Pancreas (tissue), 10 donors: ENCODE data around the gene ZNF462. TPM values are rescaled to one million over a fixed set of nuclear protein-coding genes. Genes with fewer than 3 reads are reported as not detected.
A peak's percentile ranks its signal among the peaks of the same experiment; 100 is the strongest.

Experiments used
- ATAC-seq, 4 donors: fragments of 200-7000 bp; cut with Tn5 transposase; one replicate each; pipeline versions ENCODE4 v1.8.0 to v1.9.1; 2020; ENCODE audit warnings: mild to moderate bottlenecking in 4 of 4, moderate library complexity in 4 of 4
- DNase-seq, 6 donors: peaks; one replicate each; pipeline ENCODE4 v3.0.0-alpha.2; 2020
- FAIRE-seq: peaks from 2 replicates; lab custom pipeline; 2012; peaks lifted over from hg19 to GRCh38; lab: Jason Lieb, UNC
- H3K27ac ChIP-seq, 4 donors: fragments of 200-600 bp; sonication (generic); 1 replicate in 3 of 4; 2 replicates in 1 of 4; pipeline versions ENCODE4 v1.5.0 to v1.8.0; 2020
- H3K27me3 ChIP-seq, 4 donors: fragments of 200-600 bp; one replicate each; pipeline ENCODE4 v1.8.0; 2021
- H3K36me3 ChIP-seq, 3 donors: fragments of 200-600 bp; sonication (generic) in 1 of 3; one replicate each; pipeline versions ENCODE4 v1.5.0 to v1.8.0; 2020 to 2021
- H3K4me1 ChIP-seq, 3 donors: fragments of 200-600 bp; one replicate each; pipeline ENCODE4 v1.8.0; 2021
- H3K4me3 ChIP-seq, 4 donors: fragments of 200-600 bp; sonication (generic) in 2 of 4; one replicate each; pipeline versions ENCODE4 v1.5.0 to v1.8.0; 2020 to 2021
- H3K9me3 ChIP-seq, 4 donors: fragments of 200-600 bp; one replicate each; pipeline ENCODE4 v1.8.0; 2021
- WGBS, 2 donors: extraction: QIAGEN DNeasy Blood & Tissue Kit; methylation state at CpG; one replicate each; pipeline ENCODE4 v1.1.7; 2013; 5-methylcytosine and 5-hydroxymethylcytosine counted together
- intact Hi-C, 3 donors: fragments of 100-400 bp; cut with DNase I; formaldehyde crosslinking; loops; one replicate each; pipeline versions ENCODE4 v1.11.1 to v1.14.2; 2022
- polyA plus RNA-seq, 2 donors: library from polyadenylated mRNA; stranded (reverse); fragments of 200-250 nt; gene quantifications; one replicate each; pipeline ENCODE4 v1.2.3, GENCODE V29; 2013
- total RNA-seq, 6 donors: library from RNA; stranded (reverse); fragmentation: NEBNext Ultra II Directional in 4 of 6; extraction: Animal tissue kit (Norgen Biotek cat#: 25700) in 4 of 6; gene quantifications; one replicate each; pipeline versions ENCODE4 v1.2.1 to v1.2.4, GENCODE V29; 2021 to 2023
- TF ChIP-seq, protein P1 (sequence below), 4 donors: fragments of 200-600 bp; sonication (generic) in 3 of 4; IDR thresholded peaks; one replicate each; pipeline versions ENCODE4 v1.5.0 to v1.8.0; 2021; ENCODE audit warnings: antibody characterized with exemption in 4 of 4
- donor health status: healthy with polysubstance abuse.
- donor health status: DM: no; HTN: no; CAD: no; lungs with moderate emphysema.
- donor health status: DM: no; HTN: no; CAD: no.
- donor health status: control.
- donor health status: control.
- donor health status: Bipolar disorder and iron deficiency.
- donor health status: DM: yes; HTN: yes; CAD: no.
- donor health status: DM: no; HTN: no; CAD: no.
- donor health status: DM: no; HTN: no; CAD: no.
- donor health status: DM: yes; HTN: yes; CAD: no.

The ZNF462 gene
- total and polyA plus RNA-seq, 8 donors: 1.6 to 12.6 (median 3.7) TPM

DNA sequence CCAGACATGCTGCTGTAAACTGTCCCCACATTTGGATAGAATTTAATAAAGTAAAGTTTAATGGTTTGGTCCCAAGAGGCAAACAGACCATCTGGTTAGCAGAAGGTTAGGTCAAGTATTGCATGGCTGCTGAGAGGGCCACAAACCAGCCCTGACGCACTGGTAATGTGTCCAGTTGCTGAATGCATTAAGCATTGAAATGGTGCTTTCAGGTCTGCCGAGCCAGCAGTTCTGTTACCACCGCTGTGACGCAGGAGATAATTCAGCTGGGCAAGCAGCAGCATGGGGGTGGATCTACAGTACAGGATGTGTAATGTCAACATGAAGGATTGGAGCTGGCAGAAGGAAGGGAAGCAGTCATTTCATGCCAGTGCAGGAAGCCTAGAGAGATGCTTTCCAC is 16.0 kb downstream of the ZNF462 start:
- intact Hi-C loops: no loop called here
- Histone ChIP-seq H3K4me3 (no peak overlapping the region), H3K9me3 (no peaks in the 10 kb centered on the region), H3K4me1 (no peaks in the 10 kb centered on the region), H3K27me3 (no peaks in the 10 kb centered on the region), H3K27ac (peak overlapping the region in 1 of 4 donors; percentile 14), H3K36me3 (no peaks in the 10 kb centered on the region)
- WGBS, 2 donors: 34 to 40% methylated on average over 4 of the region's 4 CpGs
- FAIRE-seq: no peak
- peak in 3 of 6 donors; percentile 31 to 40 (median 38) for DNase-seq
- ATAC-seq: peak in 3 of 4 donors; percentile 83 to 88 (median 86)
- TF ChIP-seq, protein P1, sequence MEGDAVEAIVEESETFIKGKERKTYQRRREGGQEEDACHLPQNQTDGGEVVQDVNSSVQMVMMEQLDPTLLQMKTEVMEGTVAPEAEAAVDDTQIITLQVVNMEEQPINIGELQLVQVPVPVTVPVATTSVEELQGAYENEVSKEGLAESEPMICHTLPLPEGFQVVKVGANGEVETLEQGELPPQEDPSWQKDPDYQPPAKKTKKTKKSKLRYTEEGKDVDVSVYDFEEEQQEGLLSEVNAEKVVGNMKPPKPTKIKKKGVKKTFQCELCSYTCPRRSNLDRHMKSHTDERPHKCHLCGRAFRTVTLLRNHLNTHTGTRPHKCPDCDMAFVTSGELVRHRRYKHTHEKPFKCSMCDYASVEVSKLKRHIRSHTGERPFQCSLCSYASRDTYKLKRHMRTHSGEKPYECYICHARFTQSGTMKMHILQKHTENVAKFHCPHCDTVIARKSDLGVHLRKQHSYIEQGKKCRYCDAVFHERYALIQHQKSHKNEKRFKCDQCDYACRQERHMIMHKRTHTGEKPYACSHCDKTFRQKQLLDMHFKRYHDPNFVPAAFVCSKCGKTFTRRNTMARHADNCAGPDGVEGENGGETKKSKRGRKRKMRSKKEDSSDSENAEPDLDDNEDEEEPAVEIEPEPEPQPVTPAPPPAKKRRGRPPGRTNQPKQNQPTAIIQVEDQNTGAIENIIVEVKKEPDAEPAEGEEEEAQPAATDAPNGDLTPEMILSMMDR (IDR thresholded peaks at IDR 0.05): no peak

DNA sequence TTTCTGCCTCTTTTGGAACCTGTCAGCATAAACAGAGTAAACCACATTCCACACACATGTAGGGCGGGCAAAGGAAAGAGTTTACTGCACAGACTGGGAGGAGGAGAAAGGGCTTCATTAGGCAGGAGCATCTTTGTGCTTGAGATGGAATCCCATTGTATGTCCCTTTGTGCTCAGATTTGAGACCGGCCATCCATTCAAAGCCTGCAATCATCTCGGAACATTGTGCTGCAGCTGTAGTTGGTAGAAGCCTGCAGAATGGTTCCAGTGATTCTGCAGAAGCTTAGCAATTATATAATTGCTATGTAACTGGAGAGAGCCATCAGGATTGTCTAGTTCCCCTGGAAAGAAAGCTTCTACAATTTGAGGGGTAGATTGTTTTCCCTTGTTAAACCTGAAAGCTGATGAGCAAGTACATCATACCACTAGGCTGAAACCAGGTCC is 16.5 kb downstream of the ZNF462 start:
- Histone ChIP-seq H3K4me1 (no peaks in the 10 kb centered on the region), H3K9me3 (no peaks in the 10 kb centered on the region), H3K4me3 (no peak overlapping the region), H3K27ac (peak overlapping the region in 1 of 4 donors; percentile 44), H3K36me3 (no peaks in the 10 kb centered on the region), H3K27me3 (no peaks in the 10 kb centered on the region)
- FAIRE-seq (no peak), DNase-seq (no peak), ATAC-seq (peak in 2 of 4 donors; percentile 12 to 17)
- TF ChIP-seq, protein P1 (IDR thresholded peaks at IDR 0.05): no peak
- 70 to 88% methylated on average over 3 of the region's 3 CpGs for WGBS, 2 donors
- intact Hi-C loops: no loop called here

DNA sequence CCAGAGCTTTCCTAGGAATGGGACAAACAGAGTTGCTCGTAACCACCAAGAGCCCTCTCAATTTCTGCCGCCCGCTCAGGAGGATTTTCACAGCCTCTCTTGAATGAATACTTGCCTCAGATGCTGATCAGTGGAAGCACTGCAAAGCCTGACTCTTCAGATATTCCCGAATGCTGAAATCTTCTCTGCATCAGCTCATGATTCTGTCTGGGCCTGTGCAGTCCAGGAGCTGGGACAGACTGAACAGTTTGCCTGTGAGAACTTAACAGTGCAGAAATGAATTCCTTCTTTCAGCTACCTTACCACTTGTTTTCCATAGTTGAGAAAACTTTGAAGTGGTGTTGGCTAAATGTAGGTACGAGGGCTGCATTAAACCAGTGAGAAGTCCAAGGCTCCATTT is 17.1 kb downstream of the ZNF462 start:
- DNase-seq (no peak), ATAC-seq (no peak), FAIRE-seq (no peak)
- WGBS, 2 donors: 92 to 96% methylated on average over 5 of the region's 5 CpGs
- no peaks in the 10 kb centered on the region for H3K9me3 ChIP-seq
- H3K27me3 ChIP-seq: no peaks in the 10 kb centered on the region
- H3K36me3 ChIP-seq: no peaks in the 10 kb centered on the region
- TF ChIP-seq, protein P1 (IDR thresholded peaks at IDR 0.05): no peak
- no peak overlapping the region for H3K27ac ChIP-seq
- intact Hi-C loops: no loop called here
- no peaks in the 10 kb centered on the region for H3K4me1 ChIP-seq
- H3K4me3 ChIP-seq: no peak overlapping the region

DNA sequence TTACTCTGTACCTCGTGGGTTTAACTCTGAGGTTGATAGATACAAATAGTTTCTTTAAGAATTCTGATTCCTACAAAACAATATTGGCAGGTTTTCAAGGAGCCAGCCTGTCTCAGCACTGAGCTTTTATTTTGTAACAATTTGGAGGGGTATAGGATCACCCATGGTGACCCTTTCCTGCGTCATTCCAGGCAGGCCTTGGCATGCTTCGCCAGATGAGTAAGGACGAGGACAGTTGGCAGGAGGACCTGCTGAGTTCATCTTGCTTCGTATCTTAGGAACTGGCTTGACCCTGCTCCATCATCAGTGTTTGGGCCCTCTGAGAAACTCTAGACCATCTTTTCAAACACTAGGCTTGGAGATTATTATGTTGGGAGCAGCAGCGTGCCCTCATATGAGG is 17.9 kb downstream of the ZNF462 start:
- no peaks in the 10 kb centered on the region for H3K4me1 ChIP-seq
- H3K4me3 ChIP-seq: no peak overlapping the region
- ATAC-seq (no peak), FAIRE-seq (no peak), DNase-seq (no peak)
- WGBS, 2 donors: 78 to 85% methylated on average over 6 of the region's 6 CpGs
- H3K27me3 ChIP-seq: no peaks in the 10 kb centered on the region
- H3K9me3 ChIP-seq: no peaks in the 10 kb centered on the region
- no peak overlapping the region for H3K27ac ChIP-seq
- H3K36me3 ChIP-seq: no peaks in the 10 kb centered on the region
- intact Hi-C loops: no loop called here
- TF ChIP-seq, protein P1 (IDR thresholded peaks at IDR 0.05): no peak

DNA sequence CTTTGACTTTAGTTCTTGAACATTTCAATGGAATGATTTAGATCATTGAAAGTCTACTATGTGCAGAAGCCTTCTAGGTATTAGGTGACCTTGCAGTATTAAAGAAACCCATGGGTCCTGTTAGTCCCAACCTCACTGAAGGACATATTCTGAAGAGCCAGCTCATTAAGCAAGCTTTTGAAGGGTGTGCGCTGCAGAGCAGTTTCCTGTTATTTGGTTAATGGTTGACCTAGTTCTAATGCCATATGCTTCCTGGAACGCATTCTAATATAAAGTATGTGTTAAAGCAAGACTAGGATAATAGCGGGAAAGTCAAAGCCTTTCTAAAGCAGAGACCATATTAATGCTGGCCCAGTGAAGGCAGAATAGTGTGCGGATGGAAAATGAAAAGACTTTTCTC is 20.1 kb downstream of the ZNF462 start:
- DNase-seq: no peak
- H3K27ac ChIP-seq: peak overlapping the region in 1 of 4 donors; percentile 5
- no peaks in the 10 kb centered on the region for H3K4me1 ChIP-seq
- no peak for FAIRE-seq
- no peak overlapping the region for H3K4me3 ChIP-seq
- 60 to 69% methylated on average over 4 of the region's 4 CpGs for WGBS, 2 donors
- peak in 3 of 4 donors; percentile 66 to 71 (median 68) for ATAC-seq
- TF ChIP-seq, protein P1 (IDR thresholded peaks at IDR 0.05): no peak
- intact Hi-C loops: no loop called here
- H3K36me3 ChIP-seq: no peaks in the 10 kb centered on the region
- H3K9me3 ChIP-seq: no peaks in the 10 kb centered on the region
- no peaks in the 10 kb centered on the region for H3K27me3 ChIP-seq
